CD4-positive, alpha-beta T cell treated with Interleukin-2 at 100 ng/mL for 4 hours (primary cell): ENCODE measurements around the gene CHD1.
A peak's percentile ranks its signal among the peaks of the same experiment; 100 is the strongest.

Source experiments
- DNase-seq: peaks from one replicate; pipeline ENCODE4 v3.0.0-alpha.2; 2020; ENCODE audit warnings: low spot score

The CHD1 gene

GRCh38 chr5:98935206-98935605 is 6.4 kb upstream of the CHD1 start:
- DNase-seq = no peak

- no peak for DNase-seq
Measured at GRCh38 chr5:98934546-98934945, 5.7 kb upstream of the CHD1 start.

- DNase-seq = peak; percentile 66
Measured at GRCh38 chr5:98933445-98934072, 4.8 kb upstream of the CHD1 start.

GRCh38 chr5:98930972-98931762 is 2.4 kb upstream of the CHD1 start:
- no peak for DNase-seq

GRCh38 chr5:98929710-98930298 is 997 bp upstream of the CHD1 start:
- peak; percentile 95 for DNase-seq

- DNase-seq = peak; percentile 15
Measured at GRCh38 chr5:98927989-98928872, 576 bp downstream of the CHD1 start.

- DNase-seq = peak; percentile 75
Measured at GRCh38 chr5:98927242-98927988, 1.4 kb downstream of the CHD1 start.

- DNase-seq = no peak
Measured at GRCh38 chr5:98923966-98924365, 4.8 kb downstream of the CHD1 start.

GRCh38 chr5:98921947-98922505 is 6.8 kb downstream of the CHD1 start:
- no peak for DNase-seq

- no peak for DNase-seq
Measured at GRCh38 chr5:98917433-98917832, 11.4 kb downstream of the CHD1 start.

- DNase-seq = no peak
Measured at GRCh38 chr5:98916540-98916939, 12.3 kb downstream of the CHD1 start.

- no peak for DNase-seq
Measured at GRCh38 chr5:98913911-98914310, 14.9 kb downstream of the CHD1 start.

GRCh38 chr5:98911280-98912040 is 17.3 kb downstream of the CHD1 start:
- DNase-seq = no peak

- DNase-seq = no peak
Measured at GRCh38 chr5:98909363-98909762, 19.4 kb downstream of the CHD1 start.

GRCh38 chr5:98907951-98908350 is 20.9 kb downstream of the CHD1 start:
- no peak for DNase-seq

GRCh38 chr5:98906756-98907355 is 22.0 kb downstream of the CHD1 start:
- no peak for DNase-seq

- peak; percentile 75 for DNase-seq
Measured at GRCh38 chr5:98905857-98906688, 22.7 kb downstream of the CHD1 start.

- peak; percentile 28 for DNase-seq
Measured at GRCh38 chr5:98904780-98905179, 24.0 kb downstream of the CHD1 start.

GRCh38 chr5:98902733-98903132 is 26.1 kb downstream of the CHD1 start:
- DNase-seq = no peak
